NB4 (cell line): ENCODE measurements around the gene PITPNB.

Experiments used
- DNase-seq: peaks from one replicate; pipeline ENCODE4 v3.0.0; 2010; ENCODE audit warnings: low read depth
- H3K4me3 ChIP-seq: one replicate; pipeline ENCODE4 v1.5.1; 2011; ENCODE audit warnings: mild to moderate bottlenecking, low read depth, low read length, moderate library complexity
- MYC ChIP-seq: IDR thresholded peaks from 2 replicates; pipeline ENCODE4 v1.6.1; 2011; ENCODE audit warnings: low read depth, low read length
- POLR2A ChIP-seq: IDR thresholded peaks from 2 replicates; pipeline ENCODE4 v1.6.1; 2011; ENCODE audit warnings: mild to moderate bottlenecking; ENCODE audit not compliant: insufficient read length; ENCODE audit errors: extremely low read depth
- TF ChIP-seq, protein P1 (sequence below): IDR thresholded peaks from one replicate; pipeline ENCODE4 v1.5.1; 2012; ENCODE audit warnings: low read depth, low read length
- TF ChIP-seq, protein P2 (sequence below): IDR thresholded peaks from 2 replicates; pipeline ENCODE4 v1.6.1; 2011; ENCODE audit warnings: low read depth, low read length

Gene PITPNB

DNA sequence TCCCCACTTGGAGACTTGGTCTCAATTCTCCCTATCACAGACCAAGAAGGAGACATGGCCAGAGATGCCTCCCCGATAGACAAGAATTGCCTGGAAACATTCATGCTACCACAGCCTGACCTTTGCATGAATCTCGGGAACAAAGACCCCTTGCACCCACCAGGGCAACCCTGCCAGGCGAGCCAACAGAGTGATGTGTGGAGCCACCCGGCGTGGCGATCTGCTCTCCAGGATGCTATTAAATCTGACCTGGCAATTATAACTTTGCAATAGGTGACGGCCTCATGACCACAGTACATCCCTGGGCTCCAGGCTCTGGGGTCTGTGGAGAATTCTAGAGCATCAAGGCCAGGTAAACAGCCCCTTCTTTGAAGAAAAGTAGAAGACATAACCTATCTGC lies 86.5 kb downstream of the PITPNB start:
- TF ChIP-seq POLR2A: no peak
- TF ChIP-seq, protein P1, sequence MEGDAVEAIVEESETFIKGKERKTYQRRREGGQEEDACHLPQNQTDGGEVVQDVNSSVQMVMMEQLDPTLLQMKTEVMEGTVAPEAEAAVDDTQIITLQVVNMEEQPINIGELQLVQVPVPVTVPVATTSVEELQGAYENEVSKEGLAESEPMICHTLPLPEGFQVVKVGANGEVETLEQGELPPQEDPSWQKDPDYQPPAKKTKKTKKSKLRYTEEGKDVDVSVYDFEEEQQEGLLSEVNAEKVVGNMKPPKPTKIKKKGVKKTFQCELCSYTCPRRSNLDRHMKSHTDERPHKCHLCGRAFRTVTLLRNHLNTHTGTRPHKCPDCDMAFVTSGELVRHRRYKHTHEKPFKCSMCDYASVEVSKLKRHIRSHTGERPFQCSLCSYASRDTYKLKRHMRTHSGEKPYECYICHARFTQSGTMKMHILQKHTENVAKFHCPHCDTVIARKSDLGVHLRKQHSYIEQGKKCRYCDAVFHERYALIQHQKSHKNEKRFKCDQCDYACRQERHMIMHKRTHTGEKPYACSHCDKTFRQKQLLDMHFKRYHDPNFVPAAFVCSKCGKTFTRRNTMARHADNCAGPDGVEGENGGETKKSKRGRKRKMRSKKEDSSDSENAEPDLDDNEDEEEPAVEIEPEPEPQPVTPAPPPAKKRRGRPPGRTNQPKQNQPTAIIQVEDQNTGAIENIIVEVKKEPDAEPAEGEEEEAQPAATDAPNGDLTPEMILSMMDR: no peak
- TF ChIP-seq, protein P2, sequence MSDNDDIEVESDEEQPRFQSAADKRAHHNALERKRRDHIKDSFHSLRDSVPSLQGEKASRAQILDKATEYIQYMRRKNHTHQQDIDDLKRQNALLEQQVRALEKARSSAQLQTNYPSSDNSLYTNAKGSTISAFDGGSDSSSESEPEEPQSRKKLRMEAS: no peak
- TF ChIP-seq MYC: no peak
- DNase-seq: no peak
- no peak overlapping the region for H3K4me3 ChIP-seq

DNA sequence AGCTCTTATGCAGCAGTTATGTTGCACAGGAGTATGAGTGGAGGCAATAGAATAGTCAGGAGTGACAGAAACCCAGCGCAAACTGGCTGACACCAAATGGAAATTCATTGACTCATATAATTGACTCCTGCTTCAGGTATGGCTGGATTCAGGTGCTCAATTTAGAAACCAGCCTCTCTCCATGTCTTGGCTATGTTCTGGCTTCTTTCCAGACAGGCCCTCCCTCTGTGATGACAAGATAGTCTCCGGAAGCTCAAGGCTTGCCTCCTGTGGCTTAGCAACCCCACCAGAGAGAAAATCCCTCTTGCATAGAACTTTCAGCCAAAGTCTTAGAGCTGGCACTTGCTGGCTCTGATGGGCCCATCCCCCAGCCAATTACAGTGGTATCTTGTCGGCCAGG lies 89.4 kb downstream of the PITPNB start:
- no peak for DNase-seq
- TF ChIP-seq MYC: no peak
- no peak overlapping the region for H3K4me3 ChIP-seq

DNA sequence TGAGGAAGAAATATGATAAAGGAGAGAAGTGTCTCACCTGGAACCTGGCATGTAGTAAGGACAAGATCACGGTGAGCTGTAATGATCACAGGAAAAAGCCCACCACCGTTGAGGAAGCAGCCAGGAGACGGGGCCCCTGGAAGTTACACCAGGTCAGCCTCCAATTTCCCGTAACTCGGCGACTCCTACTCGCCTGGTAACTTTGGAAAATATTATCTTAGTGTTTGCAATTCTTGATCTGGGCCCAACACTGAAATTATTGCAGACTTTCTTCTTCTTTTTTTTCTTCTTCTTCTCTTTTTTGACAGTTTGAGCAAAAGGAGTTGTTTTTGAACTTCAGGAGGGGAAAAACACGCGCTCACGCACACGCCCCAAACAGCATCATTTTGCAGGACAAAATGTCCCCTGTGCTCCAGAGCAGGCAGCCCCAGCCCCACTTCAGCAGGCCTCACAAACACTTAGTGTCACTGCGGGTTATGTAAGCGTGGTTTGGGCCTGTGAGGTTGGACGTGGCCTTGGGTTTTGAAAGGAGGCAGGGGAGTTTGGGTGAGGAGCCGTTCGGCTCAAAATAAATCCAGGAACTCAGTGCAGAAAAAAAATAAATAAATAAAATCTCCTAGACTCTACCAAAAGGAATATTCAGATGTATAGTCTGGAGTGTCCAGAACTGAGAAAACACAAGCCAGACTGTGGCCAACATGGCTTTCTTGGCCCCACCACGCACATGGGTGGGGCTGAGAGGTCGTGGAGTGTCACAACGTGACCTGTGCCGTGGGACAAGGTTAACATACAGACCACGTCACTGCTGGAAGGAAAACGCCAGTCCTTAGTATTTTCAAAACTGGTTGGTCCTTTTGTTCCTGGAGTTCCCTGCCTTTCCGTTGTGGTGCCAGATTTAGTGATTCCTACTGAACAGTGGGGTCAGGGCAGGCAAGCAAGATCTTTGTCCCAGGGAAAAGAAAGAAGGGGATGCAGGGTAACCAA lies 91.2 kb downstream of the PITPNB start:
- H3K4me3 ChIP-seq: no peak overlapping the region
- DNase-seq: peak; percentile 22
- TF ChIP-seq, protein P1: no peak
- TF ChIP-seq MYC: no peak
- no peak for TF ChIP-seq POLR2A
- TF ChIP-seq, protein P2: no peak

DNA sequence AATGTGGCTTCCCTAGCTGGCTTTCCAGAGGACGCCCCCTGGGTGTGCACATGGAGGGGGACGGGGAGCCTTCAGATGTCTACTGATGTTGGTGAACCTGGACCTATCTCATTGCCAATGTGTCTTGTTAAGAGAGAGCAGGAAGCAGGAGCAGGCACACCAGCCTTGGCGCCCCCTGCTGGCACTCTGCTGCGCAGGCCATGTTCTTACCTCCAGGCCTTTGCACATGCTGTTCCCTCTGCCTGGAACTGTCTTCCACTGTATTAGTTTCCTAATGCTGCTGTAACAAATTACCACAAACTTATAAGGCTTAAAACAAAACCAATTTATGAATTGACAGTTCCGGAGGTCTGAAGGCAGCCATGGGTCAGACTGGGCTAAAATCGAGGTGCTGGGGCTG lies 93.9 kb downstream of the PITPNB start:
- H3K4me3 ChIP-seq: no peak overlapping the region
- no peak for TF ChIP-seq MYC
- TF ChIP-seq POLR2A: no peak
- TF ChIP-seq, protein P1: peak; percentile 66
- peak; percentile 52 for DNase-seq

DNA sequence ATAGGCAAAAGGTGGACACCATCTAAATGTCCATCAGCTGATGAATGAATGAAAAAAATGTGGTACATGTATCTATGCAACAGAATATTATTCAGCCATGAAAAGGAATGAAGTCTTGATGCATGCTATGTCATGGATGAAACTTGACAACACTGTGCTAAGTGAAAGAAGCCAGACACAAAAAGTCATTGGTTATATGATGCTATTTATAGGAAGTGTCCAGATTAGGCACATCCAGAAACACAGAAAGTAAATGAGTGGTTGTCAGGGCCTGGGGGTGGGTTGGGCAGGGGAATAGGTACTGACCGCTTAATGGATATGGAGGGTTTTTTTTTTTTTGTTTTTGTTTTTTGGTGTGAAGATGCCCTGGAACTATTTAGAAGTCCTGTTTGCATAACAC lies 95.8 kb downstream of the PITPNB start:
- H3K4me3 ChIP-seq: no peak overlapping the region
- no peak for DNase-seq
- TF ChIP-seq POLR2A (no peak), MYC (no peak)
- TF ChIP-seq, protein P1: no peak
- TF ChIP-seq, protein P2: no peak

DNA sequence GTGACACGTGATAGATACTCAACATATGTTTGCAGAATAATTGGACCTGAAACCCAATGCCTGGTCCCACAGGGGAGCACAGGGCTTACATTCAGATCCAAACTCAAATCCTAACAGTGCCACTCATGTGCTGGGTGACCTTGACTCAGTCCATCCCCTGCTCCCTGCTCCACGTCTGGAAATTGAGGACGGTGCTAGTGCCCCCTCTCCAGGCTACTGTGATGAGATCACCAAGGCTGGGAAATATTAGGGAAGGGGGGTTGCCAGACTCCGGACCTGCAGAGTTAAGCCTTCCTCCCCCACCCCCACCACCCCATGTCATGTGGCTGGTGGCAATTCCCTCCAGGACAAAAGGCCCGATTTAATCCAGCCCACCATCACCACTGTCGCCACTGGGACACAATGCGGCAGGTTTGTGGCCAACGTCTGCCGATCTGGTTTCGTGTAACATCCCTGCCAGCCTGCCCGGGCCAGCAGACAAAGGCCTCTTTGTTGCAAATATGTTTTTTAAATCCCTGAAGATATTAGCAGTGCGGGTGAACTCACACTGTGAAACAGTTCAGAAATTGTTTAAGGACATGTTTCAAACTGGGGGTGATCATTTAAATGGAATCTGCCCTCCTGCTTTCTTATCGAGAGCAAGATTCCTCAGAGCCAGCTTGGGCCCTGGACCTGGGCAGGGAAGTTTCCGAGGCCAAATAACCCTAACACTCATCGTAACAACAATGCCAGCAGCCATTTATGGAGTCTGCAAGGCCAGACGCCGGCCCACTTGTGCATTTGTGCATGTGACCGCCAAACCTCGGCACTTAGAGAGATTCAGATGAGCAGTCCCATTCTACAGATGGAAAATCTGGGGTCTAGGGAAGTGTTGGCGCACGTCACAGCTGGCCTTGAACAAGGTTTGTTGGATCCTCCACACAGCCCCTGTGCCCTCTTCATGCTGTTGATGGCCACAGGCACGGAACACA lies 97.9 kb downstream of the PITPNB start:
- H3K4me3 ChIP-seq: no peak overlapping the region
- no peak for DNase-seq
- TF ChIP-seq, protein P1: no peak
- TF ChIP-seq, protein P2: no peak
- no peak for TF ChIP-seq POLR2A
- TF ChIP-seq MYC: no peak
